ENCODE data around the gene GOLGA6L24. TPM values are rescaled to one million over a fixed set of nuclear protein-coding genes. Genes with fewer than 3 reads are reported as not detected.

The GOLGA6L24 gene
- total RNA-seq, 1 experiment from 2014 or later = not detected

Other genes with a start within 250 kb of the GOLGA6L24 start
- gene HERC2, start 35.9 kb downstream of the GOLGA6L24 start, total RNA-seq (2014; rRNA removed; shearing (Covaris generic)) = 41.2 and 44.5 TPM in 2 replicates
- not detected in 2 replicates for gene GOLGA8F, start 20.6 kb upstream of the GOLGA6L24 start, total RNA-seq (2014; rRNA removed; shearing (Covaris generic))
- not detected in 2 replicates for gene GOLGA8G, start 174.9 kb upstream of the GOLGA6L24 start, total RNA-seq (2014; rRNA removed; shearing (Covaris generic))
- not detected in 2 replicates for gene GOLGA6L25, start 195.5 kb upstream of the GOLGA6L24 start, total RNA-seq (2014; rRNA removed; shearing (Covaris generic))

All from SJCRH30 (cell line).